HFF-Myc (cell line): Measurements from ENCODE around the gene BMERB1.
"Not testable (repeated sequence)": the region's sequence is repeated elsewhere in the genome, so short reads cannot be mapped to it uniquely, and the experiment has no call there.

Experiments used
- DNase-seq: peaks from one replicate; pipeline ENCODE4 v3.0.0-alpha.2; 2011; ENCODE audit warnings: low read depth; ENCODE audit errors: extremely low read depth
- H3K4me3 ChIP-seq: replicated peaks from 2 replicates; pipeline ENCODE4 v1.5.1; 2011; ENCODE audit warnings: low read depth, mild to moderate bottlenecking, control low read depth, low read length
- TF ChIP-seq, protein P1 (sequence below): IDR thresholded peaks from 2 replicates; pipeline ENCODE4 v1.5.1; 2012; ENCODE audit warnings: mild to moderate bottlenecking, low read depth, low read length, control low read depth; ENCODE audit errors: missing control alignments

The BMERB1 gene

GRCh38 chr16:15604460-15605440, 170.4 kb downstream of the BMERB1 start:
- DNase-seq = no peak
- H3K4me3 ChIP-seq = no peak overlapping the region
- TF ChIP-seq, protein P1, sequence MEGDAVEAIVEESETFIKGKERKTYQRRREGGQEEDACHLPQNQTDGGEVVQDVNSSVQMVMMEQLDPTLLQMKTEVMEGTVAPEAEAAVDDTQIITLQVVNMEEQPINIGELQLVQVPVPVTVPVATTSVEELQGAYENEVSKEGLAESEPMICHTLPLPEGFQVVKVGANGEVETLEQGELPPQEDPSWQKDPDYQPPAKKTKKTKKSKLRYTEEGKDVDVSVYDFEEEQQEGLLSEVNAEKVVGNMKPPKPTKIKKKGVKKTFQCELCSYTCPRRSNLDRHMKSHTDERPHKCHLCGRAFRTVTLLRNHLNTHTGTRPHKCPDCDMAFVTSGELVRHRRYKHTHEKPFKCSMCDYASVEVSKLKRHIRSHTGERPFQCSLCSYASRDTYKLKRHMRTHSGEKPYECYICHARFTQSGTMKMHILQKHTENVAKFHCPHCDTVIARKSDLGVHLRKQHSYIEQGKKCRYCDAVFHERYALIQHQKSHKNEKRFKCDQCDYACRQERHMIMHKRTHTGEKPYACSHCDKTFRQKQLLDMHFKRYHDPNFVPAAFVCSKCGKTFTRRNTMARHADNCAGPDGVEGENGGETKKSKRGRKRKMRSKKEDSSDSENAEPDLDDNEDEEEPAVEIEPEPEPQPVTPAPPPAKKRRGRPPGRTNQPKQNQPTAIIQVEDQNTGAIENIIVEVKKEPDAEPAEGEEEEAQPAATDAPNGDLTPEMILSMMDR = no peak

DNA sequence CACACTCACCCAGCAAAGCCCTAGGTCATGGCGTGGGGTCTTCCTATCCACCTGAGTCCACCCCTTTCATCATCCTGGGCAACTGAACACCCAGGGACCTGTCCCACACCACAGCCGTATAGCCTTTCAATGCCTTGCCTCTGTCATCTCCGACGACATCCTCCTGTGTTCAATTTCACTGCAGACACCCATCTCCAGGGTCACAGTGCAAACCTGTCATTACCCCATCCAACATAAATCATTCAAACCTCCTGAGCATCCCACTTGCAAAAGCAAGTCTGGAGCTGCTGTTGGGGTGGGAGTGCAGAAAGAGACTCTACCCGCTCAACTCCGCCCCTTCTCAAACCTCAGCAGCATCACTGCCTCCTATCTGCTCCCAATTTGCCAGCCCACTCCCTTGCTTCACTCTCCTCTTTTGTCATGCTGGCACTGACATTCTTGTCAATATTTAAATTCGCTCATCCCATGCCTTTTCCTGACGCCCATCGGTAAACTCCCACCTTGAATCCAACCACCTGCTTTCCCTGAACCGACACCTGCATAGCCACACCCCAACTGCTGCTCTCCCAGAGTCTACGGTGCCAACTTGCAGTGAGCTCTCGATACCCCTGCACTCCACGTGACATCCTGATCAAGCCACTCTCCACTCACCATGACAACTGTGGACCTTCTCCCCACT, 171.6 kb downstream of the BMERB1 start:
- H3K4me3 ChIP-seq = no peak overlapping the region
- DNase-seq = no peak
- TF ChIP-seq, protein P1 = no peak

- TF ChIP-seq, protein P1 = no peak
- no peak for DNase-seq
Observed at GRCh38 chr16:15606518-15607220, 172.3 kb downstream of the BMERB1 start.

DNA sequence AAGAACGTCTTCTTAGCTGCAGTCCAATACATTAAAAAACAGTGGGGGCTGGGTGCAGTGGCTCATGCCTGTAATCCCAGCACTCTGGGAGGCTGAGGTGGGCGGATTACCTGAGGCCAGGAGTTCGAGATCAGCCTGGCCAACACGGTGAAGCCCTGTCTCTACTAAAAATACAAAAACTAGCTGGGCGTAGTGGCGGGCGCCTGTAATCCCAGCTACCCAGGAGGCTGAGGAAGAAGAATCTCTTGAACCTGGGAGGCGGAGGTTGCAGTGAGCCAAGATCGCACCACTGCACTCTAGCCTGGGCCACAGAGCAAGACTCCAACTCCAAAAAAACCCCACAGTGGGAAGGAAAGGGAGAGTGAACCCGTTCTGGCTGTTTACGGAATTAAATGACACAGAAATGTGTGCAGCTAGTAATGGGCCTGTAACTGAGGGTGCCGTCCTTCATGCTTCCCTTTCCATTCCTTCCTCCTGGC, 172.9 kb downstream of the BMERB1 start:
- DNase-seq, H3K4me3 ChIP-seq: not testable (repeated sequence)

More at GRCh38 chr16:15606518-15607220, 172.3 kb downstream of the BMERB1 start:
- no peak overlapping the region for H3K4me3 ChIP-seq

DNA sequence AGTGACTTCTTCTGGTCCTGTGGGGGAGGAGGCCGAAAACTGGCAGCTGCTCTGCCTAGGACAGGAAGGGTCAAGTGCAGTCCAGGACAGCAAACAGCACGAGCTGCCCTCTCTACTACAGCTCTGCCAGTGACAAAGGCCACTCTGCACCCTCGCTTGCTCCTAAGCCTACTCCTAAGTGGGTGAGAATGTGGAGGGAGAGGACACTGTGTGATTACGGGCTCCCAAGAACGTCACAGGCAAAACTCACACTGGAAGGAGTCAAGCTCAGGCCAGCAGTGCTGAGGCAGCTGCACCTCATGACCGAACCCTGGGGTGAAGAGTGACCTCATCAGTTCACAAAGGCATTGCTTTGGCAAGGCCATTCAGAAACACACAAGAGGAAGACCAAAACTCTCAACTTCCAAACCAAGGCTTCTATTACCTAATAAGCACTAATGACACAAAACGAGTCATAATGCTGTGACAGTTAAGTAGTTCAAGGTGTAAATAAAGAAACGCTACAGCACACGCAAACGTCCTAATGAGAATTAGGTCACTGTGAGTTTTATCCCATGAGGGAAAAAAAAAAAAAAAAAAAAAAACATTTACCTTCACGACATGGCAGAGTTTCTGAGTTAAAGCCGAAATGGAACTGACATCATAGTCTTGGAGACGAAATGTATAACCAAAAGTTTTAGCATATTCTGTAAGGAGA, 173.5 kb downstream of the BMERB1 start:
- H3K4me3 ChIP-seq = no peak overlapping the region
- DNase-seq = no peak
- TF ChIP-seq, protein P1 = no peak

DNA sequence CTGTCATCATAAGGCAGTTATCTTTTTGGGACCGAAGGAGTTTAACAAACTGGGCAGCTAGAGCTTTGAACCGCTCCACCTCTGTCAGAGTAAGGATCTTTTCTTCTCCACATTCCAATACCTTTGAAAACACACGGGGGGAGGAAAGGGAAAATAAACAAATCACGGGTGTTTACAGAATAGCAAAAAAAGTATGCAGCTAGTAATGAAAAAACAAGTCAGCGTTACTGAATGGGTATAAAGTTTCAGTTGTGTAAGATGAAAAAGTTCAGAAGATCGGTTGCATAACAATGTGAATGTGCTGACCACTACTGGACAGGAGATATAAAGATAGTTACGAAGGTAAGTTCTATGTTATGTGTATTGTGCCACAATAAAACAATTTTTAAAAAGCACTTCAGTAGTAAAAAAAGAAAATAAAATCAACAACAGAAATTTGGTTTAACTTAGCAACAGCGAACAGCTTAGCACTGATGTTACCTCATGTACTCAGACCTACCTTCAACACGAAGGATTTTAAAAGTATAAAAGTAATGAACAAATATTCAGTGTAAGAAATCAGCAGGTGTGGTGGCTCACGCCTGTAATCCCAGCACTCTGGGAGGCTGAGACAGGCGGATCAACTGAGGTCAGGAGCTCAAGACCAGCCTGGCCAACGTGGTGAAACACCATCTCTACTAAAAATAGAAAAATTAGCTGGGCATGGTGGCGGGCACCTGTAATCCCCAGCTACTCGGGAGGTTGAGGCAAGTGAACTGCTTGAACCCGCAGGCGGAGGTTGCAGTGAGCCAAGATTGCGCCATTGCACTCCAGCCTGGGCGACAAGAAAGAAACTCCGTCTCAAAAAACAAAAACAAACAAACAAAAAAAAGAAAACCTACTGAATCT, 174.3 kb downstream of the BMERB1 start:
- TF ChIP-seq, protein P1 = no peak
- H3K4me3 ChIP-seq = no peak overlapping the region
- no peak for DNase-seq
